ENCODE measurements around the gene COL27A1.
"Not testable (repeated sequence)": the region's sequence is repeated elsewhere in the genome, so short reads cannot be mapped to it uniquely, and the experiment has no call there.

The COL27A1 gene

DNA sequence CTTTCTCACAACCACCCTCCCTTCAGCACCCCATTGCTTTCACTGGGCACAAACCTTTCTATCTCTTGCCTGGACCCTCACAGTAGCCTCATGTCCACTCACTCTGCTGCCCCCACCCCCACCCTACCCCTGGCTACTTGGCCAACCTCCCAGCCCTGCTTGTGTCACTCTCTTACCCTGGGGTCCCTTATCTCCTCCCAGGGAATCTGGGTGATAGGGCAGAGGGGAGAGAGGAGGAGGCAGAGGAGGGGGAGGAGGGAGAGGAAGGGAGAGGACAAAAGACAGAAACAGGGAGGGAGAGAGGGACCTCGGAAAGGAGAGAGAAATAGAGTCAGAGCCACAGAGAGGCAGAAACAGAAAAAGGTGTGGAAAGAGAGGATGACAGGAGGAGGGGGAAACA lies 31.2 kb upstream of the COL27A1 start:
- TF ChIP-seq, protein P1, sequence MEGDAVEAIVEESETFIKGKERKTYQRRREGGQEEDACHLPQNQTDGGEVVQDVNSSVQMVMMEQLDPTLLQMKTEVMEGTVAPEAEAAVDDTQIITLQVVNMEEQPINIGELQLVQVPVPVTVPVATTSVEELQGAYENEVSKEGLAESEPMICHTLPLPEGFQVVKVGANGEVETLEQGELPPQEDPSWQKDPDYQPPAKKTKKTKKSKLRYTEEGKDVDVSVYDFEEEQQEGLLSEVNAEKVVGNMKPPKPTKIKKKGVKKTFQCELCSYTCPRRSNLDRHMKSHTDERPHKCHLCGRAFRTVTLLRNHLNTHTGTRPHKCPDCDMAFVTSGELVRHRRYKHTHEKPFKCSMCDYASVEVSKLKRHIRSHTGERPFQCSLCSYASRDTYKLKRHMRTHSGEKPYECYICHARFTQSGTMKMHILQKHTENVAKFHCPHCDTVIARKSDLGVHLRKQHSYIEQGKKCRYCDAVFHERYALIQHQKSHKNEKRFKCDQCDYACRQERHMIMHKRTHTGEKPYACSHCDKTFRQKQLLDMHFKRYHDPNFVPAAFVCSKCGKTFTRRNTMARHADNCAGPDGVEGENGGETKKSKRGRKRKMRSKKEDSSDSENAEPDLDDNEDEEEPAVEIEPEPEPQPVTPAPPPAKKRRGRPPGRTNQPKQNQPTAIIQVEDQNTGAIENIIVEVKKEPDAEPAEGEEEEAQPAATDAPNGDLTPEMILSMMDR (IDR thresholded peaks at IDR 0.05; ENCODE audit: borderline replicate concordance, control extremely low read depth, extremely low read depth, insufficient read depth, missing control alignments), result no peak
- DNase-seq (ENCODE audit: low spot score), result no peak
- in situ Hi-C loops (cut with MboI; ENCODE audit: low sequenced_read_pairs, unreplicated experiment), result no loop called here

DNA sequence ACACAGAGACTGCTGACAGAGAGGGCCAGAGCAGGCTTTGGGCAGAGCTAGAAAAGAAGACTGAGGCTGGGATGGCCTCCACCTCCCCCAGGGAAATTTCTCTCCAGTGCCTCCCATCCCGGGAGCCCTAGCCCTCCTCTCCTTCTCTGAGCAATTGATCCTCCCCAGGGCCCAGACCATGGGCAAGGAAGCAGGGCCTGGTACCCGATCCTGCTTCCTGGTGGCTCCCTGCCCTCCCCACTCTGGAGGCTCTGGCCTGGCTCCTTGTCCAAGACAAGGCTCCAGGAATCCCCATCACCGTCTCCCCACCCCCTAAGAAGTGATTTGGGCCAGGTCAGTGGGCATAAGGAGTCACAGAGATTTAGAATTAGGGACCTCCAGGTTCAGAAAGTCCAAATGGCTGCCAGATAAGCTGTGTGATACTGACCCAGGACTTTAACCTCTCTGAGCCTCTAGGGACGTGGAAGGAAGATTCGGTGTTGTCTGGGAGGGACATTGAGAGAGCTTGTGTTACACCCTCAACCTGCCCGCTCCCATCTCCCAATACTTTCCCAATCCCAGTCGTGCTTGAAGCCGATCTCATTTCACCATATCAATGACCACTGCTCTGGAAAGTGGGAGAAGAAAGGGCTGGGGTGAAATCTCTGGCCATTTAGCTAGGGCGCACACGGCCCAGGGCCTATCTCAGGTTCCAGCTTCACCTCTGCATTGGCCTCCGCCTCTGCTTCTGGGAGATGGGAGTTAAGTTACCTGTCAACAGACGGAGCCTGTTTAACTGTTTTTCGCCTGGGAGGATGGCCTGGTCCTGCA lies 30.5 kb upstream of the COL27A1 start:
- in situ Hi-C loops (cut with MboI; ENCODE audit: low sequenced_read_pairs, unreplicated experiment), result no loop called here
- TF ChIP-seq, protein P1 (IDR thresholded peaks at IDR 0.05; ENCODE audit: borderline replicate concordance, control extremely low read depth, extremely low read depth, insufficient read depth, missing control alignments), result no peak
- no peak for DNase-seq (ENCODE audit: low spot score)

DNA sequence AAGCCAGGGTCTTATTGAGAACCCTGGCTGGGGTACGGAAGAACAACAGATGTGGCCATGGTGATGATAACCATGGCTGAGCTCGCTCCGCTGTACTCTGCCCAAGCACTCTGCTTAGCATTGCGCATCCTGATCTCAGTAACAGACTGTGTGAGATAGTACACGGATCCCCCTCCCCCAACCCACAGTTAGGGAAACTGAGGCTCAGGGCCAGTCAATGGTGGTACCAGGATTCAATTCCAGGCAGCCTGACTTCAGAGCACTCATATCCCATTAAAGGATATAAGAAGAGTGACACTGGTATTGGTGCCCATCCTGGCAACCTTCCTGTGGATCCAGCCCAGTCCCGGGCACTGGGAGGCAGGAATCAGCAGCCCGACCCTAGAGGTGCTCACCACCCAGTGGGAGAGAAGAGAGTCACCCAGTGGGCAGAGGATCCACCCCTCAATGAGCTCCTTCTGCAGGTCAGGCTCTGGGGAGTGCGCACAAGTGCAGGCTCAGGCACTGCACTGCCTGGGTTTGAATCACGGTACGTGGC lies 29.8 kb upstream of the COL27A1 start:
- no peak for DNase-seq (ENCODE audit: low spot score)
- in situ Hi-C loops (cut with MboI; ENCODE audit: low sequenced_read_pairs, unreplicated experiment), result no loop called here
- TF ChIP-seq, protein P1 (IDR thresholded peaks at IDR 0.05; ENCODE audit: borderline replicate concordance, control extremely low read depth, extremely low read depth, insufficient read depth, missing control alignments), result no peak

DNA sequence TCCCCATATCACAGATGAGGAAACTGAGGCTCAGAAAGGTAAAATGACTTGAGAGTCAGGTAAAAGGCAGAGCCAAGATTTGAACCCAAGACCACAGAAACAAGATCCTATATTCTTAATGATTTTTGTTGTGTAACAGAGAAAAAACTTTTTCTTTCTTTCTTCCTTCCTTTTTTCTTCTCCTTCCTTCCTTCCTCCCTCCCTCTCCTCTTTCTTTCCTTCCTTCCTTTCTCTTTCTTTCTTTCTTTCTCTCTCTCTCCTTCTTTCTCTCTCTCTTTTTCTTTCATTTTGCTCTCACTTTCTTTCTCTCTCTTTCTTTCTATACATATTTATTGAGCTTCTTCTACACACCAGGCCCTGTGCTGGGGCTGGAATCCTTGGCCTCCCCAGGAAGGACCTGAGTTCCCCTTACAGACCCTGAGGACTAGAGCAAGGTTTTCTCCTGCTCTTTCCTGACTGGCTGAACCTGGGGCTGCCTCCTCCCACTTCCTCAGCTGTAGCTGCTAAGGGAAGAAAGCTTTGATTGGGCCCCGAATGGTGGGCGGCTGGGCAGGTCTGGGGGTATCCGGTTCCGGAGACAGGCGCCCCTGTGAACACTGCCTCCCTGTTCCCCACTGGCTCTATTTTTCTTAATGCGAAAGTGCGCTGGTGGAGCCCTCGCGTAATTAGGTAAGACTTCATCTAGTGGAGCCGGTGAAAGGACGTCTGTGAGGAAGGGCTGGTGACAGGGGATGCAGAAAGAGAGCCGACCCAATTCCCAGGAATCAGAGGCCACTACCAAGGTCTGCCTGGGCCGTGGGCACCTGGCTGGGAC lies 28.9 kb upstream of the COL27A1 start:
- TF ChIP-seq, protein P1 (IDR thresholded peaks at IDR 0.05; ENCODE audit: borderline replicate concordance, control extremely low read depth, extremely low read depth, insufficient read depth, missing control alignments), result no peak
- in situ Hi-C loops (cut with MboI; ENCODE audit: low sequenced_read_pairs, unreplicated experiment), result no loop called here
- DNase-seq (ENCODE audit: low spot score), result no peak

DNA sequence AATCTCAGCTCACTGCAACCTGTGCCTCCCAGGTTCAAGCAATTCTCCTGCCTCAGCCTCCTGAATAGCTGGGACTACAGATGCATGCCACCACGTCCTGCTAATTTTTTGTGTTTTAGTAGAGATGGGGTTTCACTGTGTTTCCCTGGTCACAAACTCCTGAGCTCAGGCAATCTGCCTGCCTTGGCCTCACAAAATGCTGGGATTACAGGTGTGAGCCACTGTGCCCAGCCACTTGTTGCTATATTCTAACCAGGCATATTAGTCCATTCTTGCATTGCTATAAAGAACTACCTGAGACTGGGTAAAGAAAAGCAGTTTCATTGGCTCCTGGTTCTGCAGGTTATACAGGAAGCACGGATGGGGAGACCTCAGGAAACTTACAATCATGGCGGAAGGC lies 26.6 kb upstream of the COL27A1 start:
- DNase-seq (ENCODE audit: low spot score); in situ Hi-C loops (cut with MboI; ENCODE audit: low sequenced_read_pairs, unreplicated experiment): not testable (repeated sequence)

DNA sequence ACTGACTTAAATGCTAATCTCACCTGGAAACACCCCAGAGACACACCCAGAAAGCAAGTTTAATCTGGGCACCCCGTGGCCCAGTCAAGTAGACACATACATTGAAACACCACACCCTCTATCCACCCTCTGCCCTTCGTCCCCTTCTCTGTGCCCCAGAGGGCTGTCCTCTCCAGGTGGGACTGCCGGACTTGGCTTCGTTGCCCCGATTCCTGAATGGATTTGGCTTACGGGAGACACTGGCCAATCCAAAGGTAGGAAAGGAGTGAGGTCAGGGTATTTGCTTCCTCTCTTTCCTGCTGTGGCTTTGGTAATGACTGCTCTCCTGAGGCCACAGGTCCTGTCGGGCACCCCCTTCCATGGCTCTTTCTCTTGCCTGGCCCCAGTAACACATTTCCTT lies 25.2 kb upstream of the COL27A1 start:
- TF ChIP-seq, protein P1 (IDR thresholded peaks at IDR 0.05; ENCODE audit: borderline replicate concordance, control extremely low read depth, extremely low read depth, insufficient read depth, missing control alignments), result no peak
- in situ Hi-C loops (cut with MboI; ENCODE audit: low sequenced_read_pairs, unreplicated experiment), result no loop called here
- DNase-seq (ENCODE audit: low spot score), result no peak
